Germinal center (tissue), 1 donor: Measurements from ENCODE around the gene S1PR1.
"Not testable (repeated sequence)": the region's sequence is repeated elsewhere in the genome, so short reads cannot be mapped to it uniquely, and the experiment has no call there.

ENCODE experiments used
- DNase-seq: peaks from one replicate; pipeline ENCODE4 v3.0.0; 2012; ENCODE audit warnings: mixed read lengths, low spot score

Gene S1PR1

GRCh38 chr1:101236516-101237228, at the start of gene S1PR1:
S1PR1 (plus strand) TSS chr1:101237019; CDS start chr1:101238985, 1,966 bp downstream.
- peak; percentile 18 for DNase-seq

GRCh38 chr1:101187297-101187696, 49.5 kb upstream of the S1PR1 start:
- DNase-seq: no peak

GRCh38 chr1:101188331-101188730, 48.5 kb upstream of the S1PR1 start:
- DNase-seq: no peak

- DNase-seq: not testable (repeated sequence)
Measured at GRCh38 chr1:101188968-101189367, 47.9 kb upstream of the S1PR1 start.

- DNase-seq: no peak
Measured at GRCh38 chr1:101190441-101190840, 46.4 kb upstream of the S1PR1 start.

GRCh38 chr1:101191049-101191448, 45.8 kb upstream of the S1PR1 start:
- DNase-seq: no peak

GRCh38 chr1:101193733-101194169, 43.1 kb upstream of the S1PR1 start:
- DNase-seq: no peak

GRCh38 chr1:101194746-101195145, 42.1 kb upstream of the S1PR1 start:
- DNase-seq: no peak

- DNase-seq: no peak
Measured at GRCh38 chr1:101196668-101197067, 40.2 kb upstream of the S1PR1 start.

- DNase-seq: no peak
Measured at GRCh38 chr1:101198842-101199636, 37.8 kb upstream of the S1PR1 start.

- DNase-seq: no peak
Measured at GRCh38 chr1:101199637-101199982, 37.2 kb upstream of the S1PR1 start.

- no peak for DNase-seq
Measured at GRCh38 chr1:101200513-101200912, 36.3 kb upstream of the S1PR1 start.

- no peak for DNase-seq
Measured at GRCh38 chr1:101203820-101204540, 32.8 kb upstream of the S1PR1 start.

GRCh38 chr1:101205457-101205856, 31.4 kb upstream of the S1PR1 start:
- DNase-seq: no peak

GRCh38 chr1:101206139-101206538, 30.7 kb upstream of the S1PR1 start:
- DNase-seq: not testable (repeated sequence)

- DNase-seq: not testable (repeated sequence)
Measured at GRCh38 chr1:101207271-101207670, 29.5 kb upstream of the S1PR1 start.

- no peak for DNase-seq
Measured at GRCh38 chr1:101207891-101208290, 28.9 kb upstream of the S1PR1 start.

- no peak for DNase-seq
Measured at GRCh38 chr1:101215363-101216011, 21.3 kb upstream of the S1PR1 start.

- DNase-seq: no peak
Measured at GRCh38 chr1:101216623-101217022, 20.2 kb upstream of the S1PR1 start.

GRCh38 chr1:101217148-101217547, 19.7 kb upstream of the S1PR1 start:
- DNase-seq: no peak

GRCh38 chr1:101218968-101219367, 17.9 kb upstream of the S1PR1 start:
- DNase-seq: not testable (repeated sequence)
